GM19193 (cell line): ENCODE measurements around the gene C13orf46.

ENCODE experiments used
- POLR2A ChIP-seq: IDR thresholded peaks from 4 replicates; pipeline ENCODE4 v1.6.1; 2011; ENCODE audit not compliant: insufficient read depth, insufficient read length; ENCODE audit errors: extremely low read depth

The C13orf46 gene

GRCh38 chr13:113970810-113971470 lies 2.9 kb downstream of the C13orf46 start:
- TF ChIP-seq POLR2A, result no peak

DNA sequence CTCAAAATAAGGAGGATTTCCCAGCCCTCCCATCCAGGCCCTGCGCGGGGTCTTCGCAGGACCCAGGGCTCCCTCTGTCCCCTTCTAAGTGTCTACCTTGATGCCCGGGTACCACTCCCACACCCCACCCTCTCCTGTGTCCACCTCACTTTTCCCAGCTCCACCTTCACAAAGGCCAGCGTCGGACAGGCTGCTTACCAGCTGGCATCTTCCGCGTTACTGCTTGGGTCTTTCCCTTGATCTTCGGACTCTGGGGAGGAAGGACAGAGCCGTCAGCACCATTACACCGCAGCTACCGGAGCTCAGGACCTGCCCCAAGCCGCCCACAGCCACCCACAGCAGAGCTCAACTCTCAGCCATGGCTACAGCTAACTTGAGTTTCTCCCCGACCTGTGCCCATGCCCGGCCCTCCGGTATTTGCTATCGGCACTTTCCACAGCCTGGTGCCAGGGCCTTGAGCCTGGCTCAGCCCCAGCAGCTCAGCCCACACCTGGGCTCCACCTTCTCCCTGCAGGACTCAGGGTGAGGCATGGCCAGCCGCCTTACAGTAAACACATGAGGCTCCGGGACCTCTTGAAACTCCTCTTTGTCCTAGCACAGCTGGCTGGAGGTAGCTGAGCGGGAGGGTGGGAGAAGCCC lies 3.8 kb downstream of the C13orf46 start:
- no peak for TF ChIP-seq POLR2A

DNA sequence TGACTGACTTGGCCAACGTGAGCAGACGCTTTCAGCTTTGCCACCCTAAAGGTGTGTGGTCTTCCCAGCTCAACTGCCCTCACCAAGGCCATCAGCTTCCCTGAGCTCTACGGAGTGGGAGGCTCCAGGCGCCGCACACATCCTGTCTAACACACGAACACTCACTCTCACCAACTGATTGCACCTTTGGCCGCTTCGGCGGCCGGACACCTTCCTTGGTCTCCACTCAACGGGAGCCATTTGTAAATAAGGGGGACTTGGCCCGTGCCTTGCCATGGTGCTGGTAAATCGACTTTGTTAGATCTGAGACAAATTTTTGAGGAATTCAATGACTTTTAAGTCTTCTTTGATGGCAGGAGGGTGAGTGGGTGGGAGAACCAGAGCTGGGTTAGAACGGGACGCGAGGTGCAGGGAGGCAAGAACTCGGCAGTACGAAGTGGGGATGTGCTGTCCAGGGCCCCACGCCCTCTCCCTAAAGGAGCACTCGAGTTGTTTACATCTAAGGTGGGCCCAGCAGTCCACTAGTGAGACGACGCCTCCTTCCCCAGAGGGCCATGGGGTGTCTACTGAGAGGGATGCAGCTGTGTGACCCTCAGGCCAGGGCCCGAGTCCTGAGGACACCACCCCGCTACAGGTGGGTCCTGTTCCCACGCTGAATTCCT lies 4.4 kb downstream of the C13orf46 start:
- no peak for TF ChIP-seq POLR2A

DNA sequence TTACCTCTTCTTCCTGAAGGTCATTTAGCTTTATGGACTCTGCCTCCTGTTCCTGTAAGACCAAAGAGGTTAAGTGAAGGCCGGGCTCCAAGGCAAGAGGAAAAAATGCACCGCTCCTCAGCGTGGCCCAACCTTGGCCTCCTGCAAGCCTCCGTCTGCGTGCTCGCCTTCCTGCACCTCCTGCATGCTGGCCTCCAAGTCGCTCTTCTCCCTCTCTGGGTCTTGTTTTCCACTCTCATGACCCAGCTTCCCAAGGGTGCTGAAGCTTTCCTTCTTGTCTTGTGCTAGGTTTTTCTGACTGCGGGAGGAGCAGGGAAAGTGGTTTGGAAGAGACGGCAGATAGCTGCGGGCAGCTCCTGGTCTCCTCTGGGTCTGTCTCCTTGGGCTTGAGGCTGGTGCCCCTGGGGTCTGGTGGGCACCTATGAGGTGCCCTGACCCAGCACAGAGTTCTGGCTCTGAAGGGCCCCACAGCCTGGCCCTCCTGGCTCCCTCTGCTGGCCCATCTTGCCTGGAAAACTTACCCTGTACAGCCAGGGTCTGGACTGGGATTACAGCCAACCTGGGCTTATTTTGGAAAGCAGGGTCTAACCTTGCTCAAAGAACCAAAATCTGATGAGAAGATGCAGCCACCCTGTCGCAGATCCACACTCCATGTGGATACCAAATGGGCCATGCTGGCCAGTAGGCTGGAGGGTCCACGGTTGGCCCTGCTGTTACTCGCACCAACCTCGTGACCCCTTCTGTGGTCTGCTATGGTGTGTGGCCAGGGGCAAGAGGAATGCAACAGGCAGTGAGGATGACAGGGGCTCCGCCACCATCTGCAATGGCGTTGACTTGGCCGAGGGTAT lies 5.2 kb downstream of the C13orf46 start:
- no peak for TF ChIP-seq POLR2A

DNA sequence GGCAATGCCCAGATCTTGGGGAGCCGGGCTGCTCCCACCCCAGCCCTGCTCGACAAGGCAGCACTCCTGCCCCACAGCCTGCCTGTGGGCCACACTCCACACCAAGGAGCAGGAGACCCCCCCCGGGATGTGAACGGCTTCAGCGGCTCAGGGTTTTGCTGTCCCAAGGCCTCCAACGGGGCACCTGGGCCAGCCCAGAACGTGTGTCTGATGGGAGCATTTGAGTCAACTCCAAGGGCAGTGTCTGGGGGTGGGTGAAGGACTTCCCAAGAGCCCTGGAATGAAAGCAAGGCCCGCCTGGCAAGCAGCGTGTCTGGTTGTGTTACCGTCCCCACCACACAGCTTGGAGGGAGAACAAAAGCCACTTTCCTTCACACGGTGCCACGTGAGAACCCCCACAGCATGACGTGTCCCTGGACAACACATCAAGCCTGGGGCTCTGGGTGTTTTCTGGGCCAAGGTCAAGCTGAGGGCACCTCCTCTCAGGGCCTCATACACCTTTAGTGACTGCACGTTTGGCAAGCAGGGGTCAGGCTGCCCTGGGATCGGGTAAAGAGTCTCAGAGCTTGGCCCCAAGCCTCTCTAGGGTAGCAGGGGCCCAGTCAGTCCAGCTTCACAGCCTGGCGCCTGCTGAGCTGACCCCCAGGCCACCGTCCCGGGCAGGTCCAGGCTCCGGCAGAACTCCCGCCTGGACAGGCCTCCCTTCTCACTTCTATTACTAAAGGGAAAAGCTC lies 6.0 kb downstream of the C13orf46 start:
- no peak for TF ChIP-seq POLR2A

GRCh38 chr13:113967206-113967720 lies 6.6 kb downstream of the C13orf46 start:
- no peak for TF ChIP-seq POLR2A

GRCh38 chr13:113965968-113966884 lies 7.7 kb downstream of the C13orf46 start:
- TF ChIP-seq POLR2A, result no peak

DNA sequence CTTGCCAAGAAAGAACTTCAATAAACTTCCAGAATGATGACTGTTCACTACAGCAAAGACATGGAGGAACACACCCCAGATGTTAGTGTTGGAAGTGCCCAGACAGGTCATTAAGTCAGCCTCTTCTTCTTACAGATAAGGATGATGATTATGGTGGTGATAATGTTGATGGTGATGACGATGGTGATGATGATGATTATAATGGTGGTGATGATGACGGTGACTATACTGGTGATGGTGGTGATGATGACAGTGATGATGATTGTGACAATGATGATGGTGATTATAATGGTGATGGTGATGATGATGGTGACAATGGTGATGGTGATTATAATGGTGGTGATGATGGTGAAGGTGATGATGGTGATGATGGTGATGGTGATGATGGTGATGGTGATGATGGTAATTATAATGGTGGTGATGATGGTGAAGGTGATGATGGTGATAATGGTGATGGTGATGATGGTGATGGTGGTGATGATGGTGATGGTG lies 8.4 kb downstream of the C13orf46 start:
- TF ChIP-seq POLR2A, result no peak

DNA sequence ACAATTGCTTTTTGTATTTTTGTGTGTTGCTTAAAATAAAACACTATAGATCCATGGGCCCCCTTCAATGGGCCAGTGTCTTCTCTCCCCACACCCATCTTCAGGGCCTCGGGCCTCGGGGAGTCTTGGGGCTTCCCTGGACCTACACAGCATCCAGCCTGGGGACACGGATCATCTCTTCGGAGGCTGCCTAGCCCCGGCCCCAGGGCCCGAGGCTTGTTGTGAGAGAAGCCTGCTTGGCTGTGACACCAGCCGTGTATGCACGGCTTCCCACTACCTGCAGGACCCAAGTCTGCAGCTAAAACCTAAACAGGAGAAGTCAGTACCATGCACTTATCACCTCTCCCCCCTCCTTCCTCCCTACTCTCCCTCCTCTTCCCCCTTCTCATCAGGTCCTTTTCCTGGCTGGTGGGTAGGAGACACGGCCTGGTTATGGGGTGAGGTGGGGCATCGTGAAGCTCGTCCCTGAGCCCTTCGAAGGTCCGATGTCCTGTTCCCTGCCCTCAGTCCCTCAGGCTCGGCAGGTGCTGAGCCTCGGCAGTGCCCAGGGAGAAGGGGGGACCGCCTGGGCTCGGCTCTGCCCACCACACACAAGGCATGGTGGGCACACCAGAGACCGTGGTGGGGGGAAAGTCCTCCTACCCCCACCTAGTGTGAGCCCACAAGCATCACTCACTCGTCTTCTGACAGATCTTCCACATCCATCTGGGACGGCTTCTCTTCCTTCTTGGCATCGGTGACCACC lies 9.5 kb downstream of the C13orf46 start:
- no peak for TF ChIP-seq POLR2A

DNA sequence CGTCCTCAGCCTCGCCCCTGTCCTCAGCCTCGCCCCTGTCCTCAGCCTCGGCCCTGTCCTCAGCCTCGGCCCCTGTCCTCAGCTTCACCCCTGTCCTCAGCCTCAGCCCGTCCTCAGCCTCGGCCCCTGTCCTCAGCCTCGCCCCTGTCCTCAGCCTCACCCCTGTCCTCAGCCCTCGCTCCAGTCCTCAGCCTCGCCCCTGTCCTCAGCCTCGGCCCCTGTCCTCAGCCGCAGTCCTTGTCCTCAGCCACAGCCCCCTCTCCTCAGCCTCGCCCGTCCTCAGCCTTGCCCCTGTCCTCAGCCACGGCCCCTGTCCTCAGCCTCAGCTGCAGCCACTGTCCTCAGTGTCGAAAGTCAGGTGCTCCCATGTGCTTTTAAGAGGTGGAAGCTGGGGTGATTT lies 10.5 kb downstream of the C13orf46 start:
- no peak for TF ChIP-seq POLR2A

GRCh38 chr13:113962975-113963374 lies 10.9 kb downstream of the C13orf46 start:
- TF ChIP-seq POLR2A, result no peak

- TF ChIP-seq POLR2A, result no peak
These were observed 11.5 kb downstream of the C13orf46 start for GRCh38 chr13:113962386-113962785.
